D721Med (cell line): ENCODE data around the gene TNNI3.
"Not testable (repeated sequence)": the region's sequence is repeated elsewhere in the genome, so short reads cannot be mapped to it uniquely, and the experiment has no call there.

Experiments
- DNase-seq: peaks from one replicate; pipeline ENCODE4 v3.0.0; 2011; ENCODE audit warnings: low spot score; ENCODE audit not compliant: insufficient read length
- FAIRE-seq: peaks from 2 replicates; lab custom pipeline; 2011; peaks lifted over from hg19 to GRCh38; lab: Jason Lieb, UNC
- CTCF ChIP-seq: IDR thresholded peaks from 2 replicates; pipeline ENCODE4 v1.5.1; 2012; ENCODE audit warnings: mild to moderate bottlenecking, control low read depth; ENCODE audit not compliant: insufficient read depth; ENCODE audit errors: missing control alignments

TNNI3 gene

GRCh38 chr19:55172741-55173140 lies 15.2 kb upstream of the TNNI3 start:
- no peak for TF ChIP-seq CTCF
- FAIRE-seq: no peak
- no peak for DNase-seq

GRCh38 chr19:55172318-55172717 lies 14.8 kb upstream of the TNNI3 start:
- not testable (repeated sequence) for DNase-seq, FAIRE-seq

GRCh38 chr19:55171440-55171839 lies 13.9 kb upstream of the TNNI3 start:
- DNase-seq (no peak), FAIRE-seq (no peak)
- no peak for TF ChIP-seq CTCF

GRCh38 chr19:55169136-55169535 lies 11.6 kb upstream of the TNNI3 start:
- no peak for TF ChIP-seq CTCF
- FAIRE-seq (no peak), DNase-seq (no peak)

- DNase-seq (peak; percentile 100), FAIRE-seq (no peak)
- TF ChIP-seq CTCF: no peak
Measured at GRCh38 chr19:55166530-55167268, 9.2 kb upstream of the TNNI3 start, which contains the start of gene DNAAF3. DNAAF3 (minus strand) TSS chr19:55166613; CDS start chr19:55166413, 200 bp downstream.

- DNase-seq (no peak), FAIRE-seq (no peak)
- TF ChIP-seq CTCF: peak; percentile 61
Measured at GRCh38 chr19:55165952-55166529, 8.5 kb upstream of the TNNI3 start.

GRCh38 chr19:55161571-55162322 lies 4.2 kb upstream of the TNNI3 start:
- no peak for FAIRE-seq

More at GRCh38 chr19:55161571-55162322, 4.2 kb upstream of the TNNI3 start:
- DNase-seq: no peak
- TF ChIP-seq CTCF: no peak
